HG02885 (cell line): ENCODE data around the gene KIAA0825.

Experiments
- ATAC-seq: cut with Tn5 transposase; IDR thresholded peaks from one replicate; pipeline ENCODE4 v1.9.1; 2021; ENCODE audit warnings: mild to moderate bottlenecking; ENCODE audit not compliant: unreplicated experiment, poor library complexity

KIAA0825 gene

DNA sequence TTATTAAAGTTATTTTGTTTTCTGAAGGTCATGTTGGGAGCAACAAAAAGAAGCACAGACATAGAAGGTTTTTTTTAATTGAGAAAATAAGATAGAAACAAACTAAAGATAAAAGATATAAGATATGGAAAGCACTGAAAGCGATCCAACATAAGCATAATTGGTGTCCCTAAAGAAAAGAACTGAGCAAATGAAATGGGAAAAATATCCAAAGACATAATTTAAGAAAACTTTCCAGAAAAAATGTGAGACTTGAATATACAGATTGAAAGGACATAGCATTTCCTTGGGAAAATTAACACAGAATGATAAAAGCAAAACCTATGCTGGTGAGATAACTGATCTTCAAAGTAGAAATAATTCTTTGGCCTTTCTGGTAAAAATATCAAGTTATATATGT, 289.3 kb downstream of the KIAA0825 start:
- no peak for ATAC-seq

DNA sequence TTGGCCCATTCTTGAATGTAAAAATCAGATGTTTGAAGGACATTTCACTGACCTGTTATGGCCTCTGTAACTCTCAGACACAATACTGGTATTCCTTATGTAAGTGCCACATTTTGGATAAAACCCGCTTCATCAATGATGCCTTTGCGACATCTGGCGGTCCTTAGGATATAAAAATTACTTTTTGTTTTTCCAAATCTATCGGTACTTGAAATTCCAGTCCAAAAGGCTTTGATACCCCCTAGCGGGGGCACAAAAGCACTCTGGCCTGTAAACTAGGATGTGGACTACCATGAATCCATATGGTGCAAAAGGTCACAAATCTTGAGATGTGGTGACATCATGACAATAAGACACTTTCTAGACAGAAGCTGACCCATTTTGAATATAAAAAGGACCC, 291.8 kb downstream of the KIAA0825 start:
- ATAC-seq = no peak

DNA sequence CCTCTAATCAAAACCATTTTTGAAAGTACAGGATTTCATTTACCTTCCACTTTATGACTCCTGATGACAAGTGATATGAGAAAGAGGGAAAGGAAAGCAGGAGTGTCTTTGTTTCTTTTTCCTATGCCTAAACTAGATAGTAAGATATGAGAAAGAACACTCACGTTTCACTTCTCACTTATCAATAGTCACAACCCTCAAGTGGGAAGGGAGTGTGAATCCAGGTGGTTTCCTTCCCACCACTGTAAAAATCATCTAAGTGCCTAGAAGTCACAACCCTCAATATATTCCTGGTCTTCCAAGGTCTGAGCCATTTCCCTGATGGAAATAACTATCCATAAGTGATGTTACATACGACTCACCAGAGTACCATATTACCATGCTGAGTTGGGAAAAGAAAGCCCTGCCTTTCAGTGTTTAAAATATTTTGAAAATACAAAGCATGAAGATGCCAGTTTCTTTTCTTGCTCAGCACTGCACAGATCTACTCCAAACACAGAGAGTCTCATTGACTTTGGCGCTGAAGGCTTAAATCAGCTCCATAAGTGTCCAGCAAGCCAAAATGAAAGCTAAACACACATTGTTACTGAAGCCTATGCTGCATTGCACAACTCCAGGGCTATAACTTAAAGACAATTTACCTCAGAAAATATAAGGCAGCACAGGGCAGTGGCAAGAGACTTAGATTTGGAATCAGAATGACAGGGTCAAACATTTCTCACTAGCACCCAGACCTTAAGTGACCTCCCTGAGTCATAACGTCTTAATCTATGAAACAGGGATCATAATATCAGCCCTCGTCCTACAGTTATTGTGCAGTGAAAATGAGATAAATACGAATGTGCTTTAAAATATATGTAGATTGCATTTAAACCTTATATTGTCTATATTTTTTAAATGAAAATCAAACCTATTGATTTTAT, 301.2 kb downstream of the KIAA0825 start:
- no peak for ATAC-seq

DNA sequence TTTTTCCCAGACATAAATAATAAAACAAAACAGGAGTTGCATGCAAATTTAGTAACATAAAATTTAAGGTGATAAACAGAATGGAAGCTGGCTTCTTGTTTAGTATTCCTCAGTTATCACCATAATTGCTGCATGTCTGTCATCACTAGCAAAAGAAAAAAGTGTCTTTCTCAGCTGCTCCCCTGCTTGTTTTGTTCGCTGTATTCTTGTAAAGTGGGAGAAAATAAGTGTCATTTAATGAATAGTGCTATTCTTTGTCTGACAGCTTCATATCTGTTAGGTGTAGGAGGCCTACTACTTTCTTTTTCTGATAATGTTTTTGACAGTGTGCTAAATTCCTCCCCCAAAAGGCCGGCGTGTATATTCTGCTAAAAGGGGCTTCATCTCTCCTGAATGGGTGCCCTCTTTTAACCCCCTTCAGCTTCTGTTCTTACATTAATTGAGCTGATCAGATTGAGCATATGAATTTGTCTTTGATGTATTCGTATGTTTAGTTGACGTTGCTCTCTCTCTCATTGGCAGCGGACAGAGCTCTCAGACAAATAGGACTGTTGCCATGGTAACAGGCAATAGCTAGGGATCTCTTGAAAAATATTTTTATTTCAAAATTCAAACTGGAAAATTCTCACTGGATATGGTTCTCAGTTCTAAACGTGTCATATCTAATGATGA, 303.8 kb downstream of the KIAA0825 start:
- no peak for ATAC-seq

DNA sequence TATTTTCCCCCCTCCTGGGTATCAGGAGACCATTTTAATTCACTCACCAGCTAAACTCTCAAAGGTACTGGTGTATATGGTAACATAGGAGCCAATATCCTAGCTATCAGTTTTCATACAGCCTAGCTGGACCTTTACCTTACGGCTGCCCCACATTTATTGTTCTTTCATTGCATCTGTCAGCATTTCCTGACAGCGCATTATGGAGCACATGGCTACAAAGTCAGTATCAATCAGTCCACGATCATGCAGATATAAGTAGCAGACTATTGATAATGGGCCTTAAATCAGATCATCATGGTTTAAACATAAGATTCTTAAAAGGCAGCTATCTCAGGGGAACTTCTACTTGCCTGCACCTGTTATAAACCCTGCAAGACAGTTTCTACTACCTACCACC, 304.7 kb downstream of the KIAA0825 start:
- no peak for ATAC-seq

DNA sequence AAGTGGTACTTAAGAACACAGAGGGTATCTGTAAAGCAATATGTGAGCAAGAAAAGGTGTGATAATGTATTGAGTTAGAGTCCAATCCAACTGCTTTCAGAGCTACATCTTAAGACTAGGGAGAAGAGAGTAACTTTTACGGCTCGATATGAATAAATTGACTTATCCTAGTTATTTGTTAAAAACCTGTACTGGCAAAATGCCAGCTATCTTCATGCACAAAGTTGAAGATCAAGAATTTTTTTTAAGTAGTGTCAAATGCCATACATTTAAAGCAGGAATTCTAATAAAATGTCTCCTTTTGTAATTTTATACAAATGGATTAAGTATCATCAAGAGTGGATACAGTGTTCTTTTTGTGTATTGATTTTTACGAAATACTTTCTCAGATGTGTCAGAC, 305.2 kb downstream of the KIAA0825 start:
- ATAC-seq = no peak

DNA sequence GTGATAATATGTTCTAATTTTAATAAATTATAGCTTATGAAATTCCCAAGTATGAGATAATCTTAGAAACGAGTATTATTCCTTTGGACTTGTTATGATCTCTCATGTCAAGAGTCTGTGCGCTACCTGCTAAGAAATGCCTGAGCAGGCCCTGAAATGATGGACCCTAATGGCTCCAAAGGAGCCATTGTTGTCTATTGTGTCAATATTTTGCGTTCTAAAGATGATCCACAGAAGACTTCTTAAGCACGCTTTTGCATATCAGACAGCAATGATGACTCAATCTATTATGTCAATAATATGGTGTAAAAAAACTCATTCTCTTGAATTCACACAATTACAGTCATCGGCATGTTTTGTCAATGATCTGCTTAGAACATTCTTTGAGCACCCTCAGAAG, 306.1 kb downstream of the KIAA0825 start:
- no peak for ATAC-seq

DNA sequence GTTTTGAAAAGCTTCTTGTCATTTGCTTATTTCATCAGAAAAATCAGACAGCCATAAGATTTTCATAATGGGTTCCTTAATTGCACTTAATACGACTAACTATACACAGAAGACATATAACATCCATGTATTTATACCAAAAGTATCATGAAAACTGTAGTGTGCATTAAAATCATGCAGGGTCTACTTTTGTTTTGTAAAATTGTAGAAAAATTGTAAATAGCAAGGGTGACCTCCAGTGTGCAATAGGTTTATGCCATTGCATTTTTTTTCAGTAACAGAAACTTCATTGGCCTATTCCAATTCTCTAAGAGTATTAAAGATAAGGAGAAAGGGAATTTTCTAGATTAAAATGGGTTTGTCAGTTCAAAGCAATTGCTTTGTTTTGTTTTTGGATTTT, 307.6 kb downstream of the KIAA0825 start:
- ATAC-seq = no peak

DNA sequence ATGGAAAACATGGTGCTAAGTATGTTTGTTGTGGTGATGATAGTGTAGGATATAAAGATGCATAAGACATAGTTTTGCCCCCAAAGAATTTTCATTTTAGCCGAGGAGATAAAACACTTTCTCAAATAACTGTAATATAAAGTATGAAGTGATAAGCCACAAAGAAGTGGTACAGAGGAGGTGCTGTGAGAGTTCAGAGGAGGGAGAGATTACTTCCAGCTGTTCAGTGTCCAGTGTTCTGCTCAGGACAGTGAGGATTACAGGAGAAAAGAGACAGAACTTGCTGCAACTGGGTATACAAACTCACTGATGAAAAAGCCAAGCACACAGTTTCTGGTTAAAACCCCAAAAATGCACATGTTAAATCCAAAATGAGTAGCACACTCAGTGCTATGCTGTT, 309.3 kb downstream of the KIAA0825 start:
- ATAC-seq = no peak

DNA sequence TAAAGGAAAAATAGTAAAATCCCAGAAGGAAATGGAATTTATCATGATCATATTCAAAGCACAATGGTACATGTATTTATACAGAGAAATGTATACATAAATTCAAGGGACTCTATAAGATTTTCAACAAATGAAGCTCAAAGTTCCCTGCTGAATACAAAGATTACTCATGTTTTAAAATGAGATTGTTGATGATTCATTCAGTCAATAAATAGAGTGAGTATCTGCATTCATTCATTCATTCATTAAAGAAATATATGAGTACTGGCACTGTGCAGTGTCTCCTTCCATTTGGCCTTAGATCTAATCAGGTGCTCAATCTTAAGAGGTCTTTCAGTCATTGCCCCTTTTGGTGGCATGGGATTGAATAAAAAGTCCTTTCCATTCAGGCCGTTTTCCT, 310.0 kb downstream of the KIAA0825 start:
- ATAC-seq = no peak

DNA sequence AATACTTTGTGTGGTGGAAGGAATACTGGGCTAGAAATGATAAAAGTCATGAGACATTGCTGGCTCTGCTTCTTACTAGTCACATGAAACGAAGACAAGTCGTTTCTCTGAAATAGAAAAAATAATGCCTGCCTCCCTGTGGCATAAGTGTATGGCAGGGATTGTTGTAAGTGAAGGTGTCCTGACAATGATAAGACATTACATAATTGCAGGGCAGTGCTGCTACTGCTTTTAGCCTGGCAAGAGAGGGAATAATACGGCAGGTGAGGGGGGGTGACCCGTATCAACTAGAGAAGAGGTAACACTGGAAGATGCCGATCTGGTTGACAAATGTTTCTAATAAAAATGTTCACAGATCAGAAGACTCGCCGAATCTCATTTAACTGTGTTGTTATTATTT, 314.3 kb downstream of the KIAA0825 start:
- no peak for ATAC-seq

DNA sequence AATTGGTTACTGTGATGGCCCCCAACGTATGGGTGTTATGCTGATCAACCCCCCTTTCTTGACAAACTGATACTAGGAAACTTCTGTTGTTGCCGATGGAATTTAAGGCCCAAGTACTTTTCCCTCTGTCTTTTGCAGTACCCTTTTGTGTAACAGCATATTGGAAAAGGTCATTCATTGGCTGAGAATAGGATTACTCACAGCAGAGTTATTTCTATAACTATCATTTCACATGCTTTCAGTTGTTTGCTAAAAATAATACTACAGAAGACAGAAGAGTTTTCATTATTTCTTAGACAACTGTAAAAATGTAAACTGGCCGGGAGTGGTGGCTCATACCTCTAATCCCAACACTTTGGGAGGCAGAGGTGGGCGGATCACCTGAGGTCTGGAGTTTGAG, 329.5 kb downstream of the KIAA0825 start:
- no peak for ATAC-seq

DNA sequence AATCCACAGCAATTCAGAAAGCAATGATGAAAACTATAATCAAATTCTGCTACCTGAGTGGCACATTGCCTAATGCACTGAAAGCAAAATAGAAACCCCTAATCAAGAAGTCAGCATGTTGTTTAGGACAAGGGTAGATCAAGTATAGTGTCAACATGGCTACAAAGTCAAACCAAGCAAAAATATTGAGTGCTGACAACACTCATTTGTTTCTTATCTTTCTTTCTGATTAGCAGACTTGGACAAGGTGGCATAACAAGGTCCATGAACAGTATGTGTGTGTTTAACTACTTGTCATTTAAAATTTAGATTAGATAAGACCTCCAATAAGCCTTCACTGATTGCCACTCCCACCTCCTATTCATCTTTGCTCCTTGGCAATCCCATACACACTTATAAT, 332.4 kb downstream of the KIAA0825 start:
- no peak for ATAC-seq

DNA sequence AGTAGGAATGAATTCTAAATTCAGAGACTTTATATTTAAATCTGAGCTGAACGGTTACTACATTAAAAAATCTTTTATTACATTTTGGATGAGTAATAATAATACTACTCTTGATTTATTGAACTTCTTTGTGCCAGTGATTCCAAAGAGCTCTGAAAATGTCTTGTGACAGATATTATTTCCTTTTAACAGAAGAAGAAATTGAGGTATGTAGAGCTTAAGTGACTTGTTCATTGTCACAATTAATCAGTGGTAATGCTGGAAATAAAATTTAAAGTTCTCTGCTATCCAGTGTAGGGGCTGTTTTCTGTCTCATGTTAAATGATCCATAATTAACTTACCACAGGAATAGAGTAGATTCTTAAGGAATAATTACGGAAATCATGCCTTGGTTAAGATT, 335.3 kb downstream of the KIAA0825 start:
- no peak for ATAC-seq

DNA sequence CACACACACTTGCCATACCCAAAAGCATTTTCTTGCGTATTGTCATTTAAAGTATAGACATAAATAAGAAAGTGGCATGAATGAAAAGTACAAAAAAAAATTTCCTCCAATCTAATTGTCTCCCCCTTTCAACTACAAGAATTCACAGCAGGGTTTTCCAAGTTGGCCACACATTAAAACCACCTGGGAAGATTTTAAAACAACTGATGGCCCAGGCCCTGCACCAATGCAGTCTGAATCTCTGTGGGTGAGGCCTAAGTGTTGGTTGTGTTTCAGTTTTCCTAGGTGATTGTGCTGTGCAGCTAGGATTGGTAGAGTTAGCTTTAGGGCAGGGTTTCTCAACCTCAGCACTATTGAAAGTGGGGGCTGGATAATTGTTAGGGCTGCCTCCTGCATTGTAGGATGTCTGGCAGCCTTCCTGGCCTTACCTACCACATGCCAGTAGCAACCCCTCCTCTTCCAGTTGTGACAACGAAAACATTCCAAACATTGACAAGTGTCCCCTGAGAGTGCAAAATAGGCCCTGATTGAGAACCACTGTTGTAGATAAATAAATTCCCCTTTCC, 337.1 kb downstream of the KIAA0825 start:
- no peak for ATAC-seq

DNA sequence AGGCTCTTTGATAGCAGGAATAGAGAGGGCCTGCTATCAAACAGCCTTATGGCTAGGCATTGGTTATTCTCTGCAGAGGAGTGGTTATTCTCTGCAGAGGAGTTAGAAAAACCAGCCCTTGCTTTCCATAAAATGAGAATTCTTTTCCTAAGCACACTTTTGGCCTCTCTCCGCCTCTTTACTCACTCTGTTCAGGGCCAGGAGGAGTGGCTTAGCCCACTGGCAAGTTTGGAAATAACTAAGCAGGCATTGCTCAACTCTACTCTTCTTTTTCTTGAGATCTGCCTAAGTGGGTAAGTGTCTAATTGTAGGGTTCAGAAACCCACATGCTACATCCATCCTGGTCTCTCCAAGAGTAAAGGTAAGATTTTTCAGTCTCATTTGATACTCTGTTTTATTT, 341.7 kb downstream of the KIAA0825 start:
- ATAC-seq = no peak

DNA sequence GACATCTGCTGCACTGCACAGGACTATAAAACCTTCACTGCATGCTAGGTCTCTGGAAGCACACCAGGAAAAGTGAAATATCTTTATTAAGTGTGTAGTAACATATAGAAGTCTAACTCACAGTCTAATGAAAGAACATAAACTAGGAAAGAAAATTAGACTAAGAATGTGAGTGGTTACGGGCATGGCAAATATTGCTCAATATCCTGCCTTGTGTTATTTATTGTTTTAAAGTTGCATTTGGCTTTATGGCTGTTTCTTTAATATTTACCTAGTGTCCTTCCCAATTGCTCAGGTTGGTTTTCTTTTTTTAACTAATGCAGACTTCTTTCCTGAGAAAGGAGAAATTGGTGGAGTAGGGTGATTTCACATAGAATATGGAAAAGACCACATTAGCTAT, 342.4 kb downstream of the KIAA0825 start:
- no peak for ATAC-seq

DNA sequence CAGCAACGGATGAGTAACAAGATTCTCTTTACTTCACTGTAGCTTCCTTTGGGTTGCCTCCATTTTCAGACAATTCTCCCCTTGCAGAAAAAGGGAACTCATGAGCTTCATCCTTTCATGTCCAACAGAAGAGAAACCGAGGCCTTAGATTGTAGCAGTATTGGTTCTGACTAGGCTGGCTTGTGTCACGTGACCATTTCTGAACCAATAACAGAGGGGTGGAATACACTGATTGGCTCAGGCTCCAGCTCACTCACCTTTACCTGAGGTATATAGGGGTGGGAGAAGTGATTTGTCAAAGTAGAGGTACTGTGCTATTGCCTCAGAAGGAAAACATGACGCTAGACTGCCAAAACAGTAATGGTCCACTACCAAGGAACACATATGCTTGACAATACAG, 343.7 kb downstream of the KIAA0825 start:
- no peak for ATAC-seq

DNA sequence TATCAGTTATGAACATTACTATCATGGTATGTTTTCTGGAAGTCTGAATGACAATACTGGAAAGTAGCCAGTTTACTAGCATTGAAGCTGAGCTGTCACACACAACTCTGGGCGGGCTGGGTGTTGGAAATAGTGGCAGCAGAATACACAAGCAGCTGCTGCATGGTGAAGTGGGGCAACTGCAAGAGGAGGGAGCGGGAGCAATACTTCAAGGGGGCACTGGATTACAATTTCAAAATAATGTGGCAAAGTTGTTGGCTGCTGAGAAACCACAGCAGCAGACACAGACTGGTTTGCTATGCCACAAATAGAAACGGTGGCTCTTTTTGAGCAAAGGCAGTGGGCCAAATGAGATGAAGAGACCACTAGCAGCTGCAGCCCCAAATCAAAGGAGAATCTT, 350.2 kb downstream of the KIAA0825 start:
- no peak for ATAC-seq

DNA sequence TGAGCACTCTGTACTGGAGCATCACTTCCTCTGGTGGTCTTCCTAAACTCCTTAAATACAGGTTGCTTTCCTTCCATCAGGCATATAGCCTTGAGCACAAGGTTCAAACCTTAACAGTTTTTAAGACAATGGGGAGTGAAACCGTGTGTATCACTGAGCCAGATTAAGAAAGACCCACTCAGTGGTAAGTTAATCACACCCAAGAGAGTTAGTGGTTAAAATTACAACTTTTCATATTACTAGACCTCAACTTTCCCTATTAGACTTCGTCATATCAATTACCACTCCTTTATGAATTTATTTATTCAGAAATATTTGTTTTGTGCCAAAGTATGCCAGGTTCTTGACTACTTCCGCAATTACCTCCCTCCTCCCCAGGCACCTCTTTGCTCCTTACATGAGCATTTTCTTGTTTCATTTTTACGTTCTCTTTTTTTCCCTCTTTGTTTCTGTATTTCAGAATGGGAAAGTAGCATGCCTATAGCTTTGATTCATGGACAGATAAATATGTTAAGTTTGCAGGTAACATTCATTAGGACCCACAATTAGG, 351.0 kb downstream of the KIAA0825 start:
- ATAC-seq = no peak

DNA sequence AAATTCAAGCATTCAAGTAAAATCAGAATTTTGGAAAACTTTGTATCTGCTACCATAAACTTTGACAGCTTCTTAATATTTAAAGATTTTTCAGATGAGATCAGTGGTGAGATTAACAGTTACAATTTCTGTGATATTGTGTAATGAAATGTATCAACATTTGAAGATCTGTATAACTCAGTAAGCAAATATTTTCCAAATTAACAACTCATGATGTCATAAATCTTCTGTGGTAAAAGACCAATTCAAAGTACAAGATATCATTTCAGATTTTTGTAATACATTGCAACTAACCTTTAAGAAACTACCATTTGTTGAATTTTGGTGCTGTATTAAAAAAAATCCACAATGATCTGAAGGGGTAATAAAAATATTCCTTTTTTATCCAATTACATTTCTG, 352.2 kb downstream of the KIAA0825 start:
- ATAC-seq = no peak
